Heart left ventricle (tissue), 16 donors: ENCODE data around the gene TSC22D1. TPM values are rescaled to one million over a fixed set of nuclear protein-coding genes. Genes with fewer than 3 reads are reported as not detected.

Experiments used
- ATAC-seq, 4 donors: fragments of 200-7000 bp; cut with Tn5 transposase; one replicate each; pipeline ENCODE4 v1.9.1; 2020 to 2022; ENCODE audit warnings: moderate library complexity in 4 of 4, mild to moderate bottlenecking in 3 of 4, moderate number of reproducible peaks in 1 of 4
- DNase-seq, 5 donors: peaks; one replicate each; pipeline ENCODE4 v3.0.0-alpha.2; 2020
- H3K27ac ChIP-seq, 12 donors: fragments of 200-600 bp; sonication (generic) in 4 of 12; one replicate each; pipeline versions ENCODE4 v1.5.0 to v1.8.0; 2016 to 2022; ENCODE audit warnings: mild to moderate bottlenecking in 2 of 12
- H3K27me3 ChIP-seq, 9 donors: fragments of 200-600 bp; sonication (generic) in 2 of 9; one replicate each; pipeline versions ENCODE4 v1.5.1 to v1.8.0; 2016 to 2022; ENCODE audit warnings: mild to moderate bottlenecking in 3 of 9
- H3K36me3 ChIP-seq, 9 donors: fragments of 200-600 bp; sonication (generic) in 2 of 9; one replicate each; pipeline versions ENCODE4 v1.5.0 to v1.8.0; 2018 to 2022; ENCODE audit warnings: mild to moderate bottlenecking in 2 of 9
- H3K4me1 ChIP-seq, 12 donors: fragments of 200-600 bp; sonication (generic) in 4 of 12; one replicate each; pipeline versions ENCODE4 v1.5.0 to v1.8.0; 2016 to 2022; ENCODE audit warnings: mild to moderate bottlenecking in 3 of 12
- H3K4me3 ChIP-seq, 12 donors: fragments of 200-600 bp; sonication (generic) in 4 of 12; one replicate each; pipeline versions ENCODE4 v1.5.0 to v1.8.0; 2017 to 2022; ENCODE audit warnings: mild to moderate bottlenecking in 9 of 12, moderate library complexity in 4 of 12
- H3K9me3 ChIP-seq, 12 donors: fragments of 200-600 bp; sonication (generic) in 4 of 12; one replicate each; pipeline versions ENCODE4 v1.5.0 to v1.8.0; 2016 to 2022; ENCODE audit warnings: mild to moderate bottlenecking in 1 of 12
- CTCF ChIP-seq, 12 donors: fragments of 200-600 bp; sonication (generic) in 4 of 12; IDR thresholded peaks; one replicate each; pipeline versions ENCODE4 v1.5.0 to v1.8.0; 2018 to 2022; ENCODE audit warnings: antibody characterized with exemption in 12 of 12, mild to moderate bottlenecking in 5 of 12
- POLR2A ChIP-seq, 2 donors: fragments of 450-650 bp; IDR thresholded peaks; one replicate each; pipeline ENCODE4 v1.6.1; 2017; ENCODE audit warnings: antibody characterized with exemption in 2 of 2, mild to moderate bottlenecking in 2 of 2, moderate library complexity in 2 of 2
- WGBS, 4 donors: extraction: QIAGEN DNeasy Blood & Tissue Kit in 2 of 4; methylation state at CpG; one replicate each; pipeline versions ENCODE4 v1.1.5 to v1.1.7; 2013 to 2018; 5-methylcytosine and 5-hydroxymethylcytosine counted together
- intact Hi-C, 10 donors: fragments of 100-400 bp; cut with DNase I; formaldehyde crosslinking; loops; one replicate each; pipeline versions ENCODE4 v1.11.1 to v1.14.2; 2022
- polyA plus RNA-seq, 2 donors: library from polyadenylated mRNA; stranded (reverse); fragments of 200-250 nt; gene quantifications; one replicate each; pipeline ENCODE4 v1.2.3, GENCODE V29; 2013
- total RNA-seq, 9 donors: library from RNA; depleted of rRNA in 2 of 9; stranded (reverse); fragments of >200 nt in 2 of 9; fragmentation: NEBNext Ultra II Directional in 3 of 9; extraction: Animal tissue kit (Norgen Biotek cat#: 25700) in 3 of 9; gene quantifications; one replicate each; pipeline versions ENCODE4 v1.1.0 to v1.2.4, GENCODE V29; 2016 to 2023
- donor health status: ischemic (EF 13 %, LVEDD 7.1; RV severe dilation, severe dysfunction).
- donor health status: healthy with polysubstance abuse.
- donor health status: DM: no; HTN: yes; CAD: no.
- donor health status: DM: no; HTN: no; CAD: no.
- donor health status: ischemic (EF 25% LVEDD 6.9; RV normal size, moderate dysfunction).
- donor health status: ischemic (EF 25% LVEDD 5.7; RV mildly dilated, moderate dysfunction).
- donor health status: healthy.
- donor health status: DM: yes; HTN: yes; CAD: no.
- donor health status: ischemic (EF 35%, LVEDD 5.7; RV mildly dilated, moderate dysfunction).
- donor health status: nonischemic (EF 11% LVEDD 7.7; RV severe dilation, severe dysfunction).
- donor health status: DM: yes; HTN: yes; CAD: no.
- donor health status: PGD.
- donor health status: ischemic (EF 29% LVEDD 5.4; RV normal size, mild dysfunction).
- donor health status: nonischemic (EF 23%, LVEDD 6.1; RV moderate dilation, normal function).

TSC22D1 gene
- total and polyA plus RNA-seq, 11 donors, result 61.0 to 166 (median 125) TPM

GRCh38 chr13:44416744-44417143 lies 159.4 kb downstream of the TSC22D1 start:
- Histone ChIP-seq H3K27ac (no peak overlapping the region), H3K4me3 (no peak overlapping the region), H3K4me1 (no peaks in the 10 kb centered on the region), H3K36me3 (no peaks in the 10 kb centered on the region), H3K9me3 (no peaks in the 10 kb centered on the region), H3K27me3 (no peaks in the 10 kb centered on the region)
- DNase-seq (no peak), ATAC-seq (no peak)
- intact Hi-C loops, result no loop called here
- TF ChIP-seq CTCF (IDR thresholded peaks at IDR 0.05) (no peak), POLR2A (IDR thresholded peaks at IDR 0.05) (no peak)
- WGBS, 4 donors, result 94 to 96% (median 96%) methylated on average over 6 of the region's 6 CpGs

GRCh38 chr13:44416301-44416700 lies 159.8 kb downstream of the TSC22D1 start:
- ATAC-seq (peak in 2 of 4 donors; percentile 38 to 53), DNase-seq (no peak)
- intact Hi-C loops, result no loop called here
- Histone ChIP-seq H3K27ac (no peak overlapping the region), H3K9me3 (no peaks in the 10 kb centered on the region), H3K4me1 (no peaks in the 10 kb centered on the region), H3K36me3 (no peaks in the 10 kb centered on the region), H3K4me3 (no peak overlapping the region), H3K27me3 (no peaks in the 10 kb centered on the region)
- no peak for TF ChIP-seq CTCF (IDR thresholded peaks at IDR 0.05)
- no peak for TF ChIP-seq POLR2A (IDR thresholded peaks at IDR 0.05)
- 80 to 88% (median 84%) methylated on average over 10 of the region's 10 CpGs for WGBS, 4 donors

GRCh38 chr13:44415815-44416214 lies 160.3 kb downstream of the TSC22D1 start:
- DNase-seq, result no peak
- ATAC-seq, result no peak
- H3K36me3 ChIP-seq, result no peaks in the 10 kb centered on the region
- no peaks in the 10 kb centered on the region for H3K27me3 ChIP-seq
- no peaks in the 10 kb centered on the region for H3K9me3 ChIP-seq
- H3K4me3 ChIP-seq, result no peak overlapping the region
- whole genome bisulfite sequencing, 4 donors, result 87 to 91% (median 88%) methylated on average over 15 of the region's 15 CpGs
- H3K27ac ChIP-seq, result no peak overlapping the region
- intact Hi-C loops, result no loop called here
- no peak for TF ChIP-seq CTCF (IDR thresholded peaks at IDR 0.05)
- no peak for TF ChIP-seq POLR2A (IDR thresholded peaks at IDR 0.05)
- H3K4me1 ChIP-seq, result no peaks in the 10 kb centered on the region

- TF ChIP-seq CTCF (IDR thresholded peaks at IDR 0.05), result no peak
- TF ChIP-seq POLR2A (IDR thresholded peaks at IDR 0.05), result no peak
- WGBS, 4 donors, result 95 to 97% (median 96%) methylated on average over 26 of the region's 26 CpGs
- DNase-seq (no peak), ATAC-seq (no peak)
- Histone ChIP-seq H3K4me1 (no peaks in the 10 kb centered on the region), H3K4me3 (no peak overlapping the region), H3K9me3 (no peaks in the 10 kb centered on the region), H3K27ac (no peak overlapping the region), H3K36me3 (no peaks in the 10 kb centered on the region), H3K27me3 (no peaks in the 10 kb centered on the region)
- intact Hi-C loops, result no loop called here
These were observed 161.4 kb downstream of the TSC22D1 start for GRCh38 chr13:44414716-44415115.
